K562 (cell line): ENCODE results near the gene ELF3. TPM values are rescaled to one million over a fixed set of nuclear protein-coding genes. Genes with fewer than 3 reads are reported as not detected.

Experiments
- BRCA1 ChIP-seq, 2 experiments: fragments of 450-650 bp in 1 of 2; sonication (generic) in 1 of 2; formaldehyde crosslinking in 1 of 2; IDR thresholded peaks; 2 replicates each; pipeline versions ENCODE4 v1.5.0 to v1.6.1; 2017 to 2020; ENCODE audit warnings: mild to moderate bottlenecking in 1 of 2, missing genetic modification reagents in 1 of 2
- CREB1 ChIP-seq, 2 experiments: sonication (generic) in 1 of 2; formaldehyde crosslinking in 1 of 2; IDR thresholded peaks; 2 replicates each; pipeline versions ENCODE4 v1.6.1 to v1.8.0; 2012 to 2022; ENCODE audit warnings: inconsistent platforms in 1 of 2, mild to moderate bottlenecking in 1 of 2, missing genetic modification reagents in 1 of 2, moderate library complexity in 1 of 2
- DMBX1 ChIP-seq: fragments of 250-450 bp; sonication (Bioruptor Pico); IDR thresholded peaks from 2 replicates; pipeline ENCODE4 v1.8.0; 2022; ENCODE audit warnings: inconsistent platforms, mild to moderate bottlenecking, moderate library complexity, borderline replicate concordance
- FOXK1 ChIP-seq: sonication (generic); formaldehyde crosslinking; IDR thresholded peaks from 2 replicates; pipeline ENCODE4 v1.8.0; 2022; ENCODE audit warnings: missing genetic modification reagents, mild to moderate bottlenecking, borderline replicate concordance
- HSF4 ChIP-seq: fragments of 250-450 bp; sonication (Bioruptor Pico); IDR thresholded peaks from 2 replicates; pipeline ENCODE4 v2.1.2; 2022; ENCODE audit warnings: mild to moderate bottlenecking, moderate library complexity, borderline replicate concordance
- KDM5B ChIP-seq: fragments of 200-600 bp; sonication (generic); IDR thresholded peaks from 2 replicates; pipeline ENCODE4 v1.6.1; 2012; ENCODE audit warnings: low read depth, mild to moderate bottlenecking, moderate library complexity, low read length, control low read depth, inconsistent platforms; ENCODE audit not compliant: insufficient replicate concordance
- LARP7 ChIP-seq: fragments of 450-650 bp; IDR thresholded peaks from 2 replicates; pipeline ENCODE4 v1.6.1; 2016
- POLR2A ChIP-seq: fragments of 450-650 bp; conservative IDR thresholded peaks from 2 replicates; pipeline ENCODE4 v1.6.1; 2016
- XRCC3 ChIP-seq: fragments of 450-650 bp; IDR thresholded peaks from 2 replicates; pipeline ENCODE4 v1.6.1; 2017; ENCODE audit warnings: mild to moderate bottlenecking, moderate library complexity
- XRCC4 ChIP-seq: IDR thresholded peaks from one replicate; pipeline ENCODE4 v1.6.1; 2011; ENCODE audit not compliant: insufficient read depth, insufficient read length; ENCODE audit errors: extremely low read depth
- ZNF707 ChIP-seq: fragments of 250-450 bp; sonication (Bioruptor Pico); conservative IDR thresholded peaks from 2 replicates; pipeline ENCODE4 v1.8.0; 2022; ENCODE audit warnings: inconsistent platforms, mild to moderate bottlenecking, moderate library complexity
- polyA plus RNA-seq, 8 experiments: library from polyadenylated mRNA; depleted of rRNA in 4 of 8; stranded (reverse) in 5 of 8; unstranded in 3 of 8; fragments of >200 nt; fragmentation: Nextera tagmentation in 2 of 8; fragmentation: Illumina TruSeq in 1 of 8; extraction: Ambion mirVana in 2 of 8; extraction: Trizol in 1 of 8; gene quantifications; 2 replicates each; pipeline versions ENCODE4 v1.2.1 to v1.2.3, GENCODE V29; 2011 to 2014; ENCODE audit warnings: inconsistent platforms in 1 of 8, missing spikeins in 1 of 8
- total RNA-seq, 7 experiments: library from RNA; depleted of rRNA in 6 of 7; stranded (reverse); fragments of >200 nt in 6 of 7; fragmentation: Illumina TruSeq in 2 of 7; extraction: Trizol in 2 of 7; gene quantifications; 2 replicates each; pipeline versions ENCODE4 v1.2.1 to v1.2.3, GENCODE V29; 2011 to 2021; ENCODE audit warnings: low replicate concordance in 1 of 7
- TF ChIP-seq, protein P1 (sequence below): fragments of 450-650 bp; IDR thresholded peaks from 2 replicates; pipeline ENCODE4 v1.6.1; 2017; ENCODE audit warnings: antibody characterized with exemption, mild to moderate bottlenecking
- TF ChIP-seq, protein P2 (sequence below), 2 experiments: fragments of 450-650 bp in 1 of 2; sonication (generic) in 1 of 2; formaldehyde crosslinking in 1 of 2; IDR thresholded peaks; 2 replicates each; pipeline versions ENCODE4 v1.7.1 to v1.9.0; 2016 to 2022; ENCODE audit warnings: inconsistent platforms in 1 of 2, mild to moderate bottlenecking in 1 of 2, missing genetic modification reagents in 1 of 2

The ELF3 gene
- total and polyA plus RNA-seq, 9 of the 15 experiments (the other 6 are each of a cell fraction or from before 2014, with no cell fraction given): 0.03 to 1.2 (median 0.07) TPM; not detected in 4

DNA sequence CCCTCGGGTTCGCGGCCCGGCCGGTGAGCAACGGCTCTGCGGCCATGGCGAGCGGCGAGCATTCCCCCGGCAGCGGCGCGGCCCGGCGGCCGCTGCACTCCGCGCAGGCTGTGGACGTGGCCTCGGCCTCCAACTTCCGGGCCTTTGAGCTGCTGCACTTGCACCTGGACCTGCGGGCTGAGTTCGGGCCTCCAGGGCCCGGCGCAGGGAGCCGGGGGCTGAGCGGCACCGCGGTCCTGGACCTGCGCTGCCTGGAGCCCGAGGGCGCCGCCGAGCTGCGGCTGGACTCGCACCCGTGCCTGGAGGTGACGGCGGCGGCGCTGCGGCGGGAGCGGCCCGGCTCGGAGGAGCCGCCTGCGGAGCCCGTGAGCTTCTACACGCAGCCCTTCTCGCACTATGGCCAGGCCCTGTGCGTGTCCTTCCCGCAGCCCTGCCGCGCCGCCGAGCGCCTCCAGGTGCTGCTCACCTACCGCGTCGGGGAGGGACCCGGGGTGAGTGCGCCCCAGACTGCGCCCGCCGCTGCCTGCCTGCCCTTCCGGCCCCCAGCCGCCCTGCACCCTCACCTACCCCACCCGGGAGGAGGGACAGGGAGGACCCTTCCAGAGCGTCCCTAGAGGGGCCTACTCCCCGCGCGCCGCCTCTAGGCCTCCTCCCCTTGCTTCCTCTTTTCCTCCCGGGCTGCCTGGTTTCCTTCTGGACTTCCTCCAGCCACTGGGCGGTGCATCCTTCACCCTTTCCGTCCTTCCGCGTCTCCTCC is 27.6 kb upstream of the ELF3 start, which contains the start of gene RNPEP (continued):
- TF ChIP-seq, protein P1, sequence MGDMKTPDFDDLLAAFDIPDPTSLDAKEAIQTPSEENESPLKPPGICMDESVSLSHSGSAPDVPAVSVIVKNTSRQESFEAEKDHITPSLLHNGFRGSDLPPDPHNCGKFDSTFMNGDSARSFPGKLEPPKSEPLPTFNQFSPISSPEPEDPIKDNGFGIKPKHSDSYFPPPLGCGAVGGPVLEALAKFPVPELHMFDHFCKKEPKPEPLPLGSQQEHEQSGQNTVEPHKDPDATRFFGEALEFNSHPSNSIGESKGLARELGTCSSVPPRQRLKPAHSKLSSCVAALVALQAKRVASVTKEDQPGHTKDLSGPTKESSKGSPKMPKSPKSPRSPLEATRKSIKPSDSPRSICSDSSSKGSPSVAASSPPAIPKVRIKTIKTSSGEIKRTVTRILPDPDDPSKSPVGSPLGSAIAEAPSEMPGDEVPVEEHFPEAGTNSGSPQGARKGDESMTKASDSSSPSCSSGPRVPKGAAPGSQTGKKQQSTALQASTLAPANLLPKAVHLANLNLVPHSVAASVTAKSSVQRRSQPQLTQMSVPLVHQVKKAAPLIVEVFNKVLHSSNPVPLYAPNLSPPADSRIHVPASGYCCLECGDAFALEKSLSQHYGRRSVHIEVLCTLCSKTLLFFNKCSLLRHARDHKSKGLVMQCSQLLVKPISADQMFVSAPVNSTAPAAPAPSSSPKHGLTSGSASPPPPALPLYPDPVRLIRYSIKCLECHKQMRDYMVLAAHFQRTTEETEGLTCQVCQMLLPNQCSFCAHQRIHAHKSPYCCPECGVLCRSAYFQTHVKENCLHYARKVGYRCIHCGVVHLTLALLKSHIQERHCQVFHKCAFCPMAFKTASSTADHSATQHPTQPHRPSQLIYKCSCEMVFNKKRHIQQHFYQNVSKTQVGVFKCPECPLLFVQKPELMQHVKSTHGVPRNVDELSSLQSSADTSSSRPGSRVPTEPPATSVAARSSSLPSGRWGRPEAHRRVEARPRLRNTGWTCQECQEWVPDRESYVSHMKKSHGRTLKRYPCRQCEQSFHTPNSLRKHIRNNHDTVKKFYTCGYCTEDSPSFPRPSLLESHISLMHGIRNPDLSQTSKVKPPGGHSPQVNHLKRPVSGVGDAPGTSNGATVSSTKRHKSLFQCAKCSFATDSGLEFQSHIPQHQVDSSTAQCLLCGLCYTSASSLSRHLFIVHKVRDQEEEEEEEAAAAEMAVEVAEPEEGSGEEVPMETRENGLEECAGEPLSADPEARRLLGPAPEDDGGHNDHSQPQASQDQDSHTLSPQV: peak; percentile 53; the same call in 1 of the 2 replicates
- TF ChIP-seq, protein P2, sequence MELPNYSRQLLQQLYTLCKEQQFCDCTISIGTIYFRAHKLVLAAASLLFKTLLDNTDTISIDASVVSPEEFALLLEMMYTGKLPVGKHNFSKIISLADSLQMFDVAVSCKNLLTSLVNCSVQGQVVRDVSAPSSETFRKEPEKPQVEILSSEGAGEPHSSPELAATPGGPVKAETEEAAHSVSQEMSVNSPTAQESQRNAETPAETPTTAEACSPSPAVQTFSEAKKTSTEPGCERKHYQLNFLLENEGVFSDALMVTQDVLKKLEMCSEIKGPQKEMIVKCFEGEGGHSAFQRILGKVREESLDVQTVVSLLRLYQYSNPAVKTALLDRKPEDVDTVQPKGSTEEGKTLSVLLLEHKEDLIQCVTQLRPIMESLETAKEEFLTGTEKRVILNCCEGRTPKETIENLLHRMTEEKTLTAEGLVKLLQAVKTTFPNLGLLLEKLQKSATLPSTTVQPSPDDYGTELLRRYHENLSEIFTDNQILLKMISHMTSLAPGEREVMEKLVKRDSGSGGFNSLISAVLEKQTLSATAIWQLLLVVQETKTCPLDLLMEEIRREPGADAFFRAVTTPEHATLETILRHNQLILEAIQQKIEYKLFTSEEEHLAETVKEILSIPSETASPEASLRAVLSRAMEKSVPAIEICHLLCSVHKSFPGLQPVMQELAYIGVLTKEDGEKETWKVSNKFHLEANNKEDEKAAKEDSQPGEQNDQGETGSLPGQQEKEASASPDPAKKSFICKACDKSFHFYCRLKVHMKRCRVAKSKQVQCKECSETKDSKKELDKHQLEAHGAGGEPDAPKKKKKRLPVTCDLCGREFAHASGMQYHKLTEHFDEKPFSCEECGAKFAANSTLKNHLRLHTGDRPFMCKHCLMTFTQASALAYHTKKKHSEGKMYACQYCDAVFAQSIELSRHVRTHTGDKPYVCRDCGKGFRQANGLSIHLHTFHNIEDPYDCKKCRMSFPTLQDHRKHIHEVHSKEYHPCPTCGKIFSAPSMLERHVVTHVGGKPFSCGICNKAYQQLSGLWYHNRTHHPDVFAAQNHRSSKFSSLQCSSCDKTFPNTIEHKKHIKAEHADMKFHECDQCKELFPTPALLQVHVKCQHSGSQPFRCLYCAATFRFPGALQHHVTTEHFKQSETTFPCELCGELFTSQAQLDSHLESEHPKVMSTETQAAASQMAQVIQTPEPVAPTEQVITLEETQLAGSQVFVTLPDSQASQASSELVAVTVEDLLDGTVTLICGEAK (IDR thresholded peaks at IDR 0.05): peak; percentile 96
- TF ChIP-seq, protein P2 (CRISPR knock-in tag; IDR thresholded peaks at IDR 0.05): no peak
- peak; percentile 84 for TF ChIP-seq POLR2A
- no peak for TF ChIP-seq XRCC4
- TF ChIP-seq XRCC3: no peak
- peak; percentile 85 for TF ChIP-seq KDM5B
- TF ChIP-seq LARP7: peak; percentile 80; the same call in 1 of the 2 replicates
- no peak for TF ChIP-seq DMBX1 (CRISPR knock-in tag)
- peak; percentile 75; the same call in 1 of the 2 replicates for TF ChIP-seq FOXK1 (CRISPR knock-in tag)
- TF ChIP-seq CREB1 (IDR thresholded peaks at IDR 0.05): no peak
- peak; percentile 76; the same call in 1 of the 2 replicates for TF ChIP-seq CREB1 (CRISPR knock-in tag; IDR thresholded peaks at IDR 0.05)
- TF ChIP-seq ZNF707 (CRISPR knock-in tag): no peak
- no peak for TF ChIP-seq BRCA1 (IDR thresholded peaks at IDR 0.05)
- no peak for TF ChIP-seq BRCA1 (CRISPR knock-in tag; IDR thresholded peaks at IDR 0.05)
- no peak for TF ChIP-seq HSF4 (CRISPR knock-in tag)
